KOPT-K1 (cell line): Measurements from ENCODE around the gene TMEM69.

ENCODE experiments used
- H3K27ac ChIP-seq: fragments of 200-600 bp; sonication (generic); 2 replicates; pipeline ENCODE4 v1.5.1; 2016; ENCODE audit warnings: antibody characterized with exemption, mild to moderate bottlenecking, low read depth, low read length; ENCODE audit not compliant: poor library complexity, severe bottlenecking
- H3K36me3 ChIP-seq: fragments of 200-600 bp; sonication (generic); 2 replicates; pipeline ENCODE4 v1.5.1; 2017; ENCODE audit warnings: antibody characterized with exemption, mild to moderate bottlenecking, low read length, moderate library complexity; ENCODE audit not compliant: insufficient read depth
- H3K9me3 ChIP-seq: fragments of 200-600 bp; sonication (generic); 2 replicates; pipeline ENCODE4 v1.5.1; 2017; ENCODE audit warnings: antibody characterized with exemption, low read length, mild to moderate bottlenecking; ENCODE audit not compliant: insufficient read depth, poor library complexity, severe bottlenecking

The TMEM69 gene

GRCh38 chr1:45687754-45688740 is at the start of gene TMEM69:
TSS of gene TMEM69 (plus strand) at chr1:45688181. CDS start at chr1:45691069, 2,888 bp downstream.
- H3K9me3 ChIP-seq: no peaks in the 10 kb centered on the region
- H3K36me3 ChIP-seq: peaks cover 35% of the 10 kb centered on the region
- H3K27ac ChIP-seq: peak within 1 kb of the TSS; percentile 96

- peaks cover 92% of the 10 kb centered on the region for H3K36me3 ChIP-seq
- H3K27ac ChIP-seq: no peak overlapping the region
- no peaks in the 10 kb centered on the region for H3K9me3 ChIP-seq
These were observed 47.7 kb upstream of the TMEM69 start for GRCh38 chr1:45640293-45640692.

- Histone ChIP-seq H3K9me3 (no peaks in the 10 kb centered on the region), H3K36me3 (peaks cover 86% of the 10 kb centered on the region), H3K27ac (no peak overlapping the region)
These were observed 44.7 kb upstream of the TMEM69 start for GRCh38 chr1:45643321-45643720.

GRCh38 chr1:45643978-45644377 is 44.0 kb upstream of the TMEM69 start:
- Histone ChIP-seq H3K36me3 (peaks cover 86% of the 10 kb centered on the region), H3K27ac (no peak overlapping the region), H3K9me3 (no peaks in the 10 kb centered on the region)

- Histone ChIP-seq H3K27ac (no peak overlapping the region), H3K9me3 (no peaks in the 10 kb centered on the region), H3K36me3 (peaks cover 86% of the 10 kb centered on the region)
These were observed 43.3 kb upstream of the TMEM69 start for GRCh38 chr1:45644661-45645060.

GRCh38 chr1:45647248-45648021 is 40.5 kb upstream of the TMEM69 start:
- Histone ChIP-seq H3K36me3 (peaks cover 86% of the 10 kb centered on the region), H3K9me3 (no peaks in the 10 kb centered on the region), H3K27ac (no peak overlapping the region)

- Histone ChIP-seq H3K9me3 (no peaks in the 10 kb centered on the region), H3K36me3 (peaks cover 100% of the 10 kb centered on the region), H3K27ac (no peak overlapping the region)
These were observed 33.3 kb upstream of the TMEM69 start for GRCh38 chr1:45654540-45655280.

- H3K27ac ChIP-seq: no peak overlapping the region
- H3K9me3 ChIP-seq: no peaks in the 10 kb centered on the region
- peaks cover 99% of the 10 kb centered on the region for H3K36me3 ChIP-seq
These were observed 31.3 kb upstream of the TMEM69 start for GRCh38 chr1:45656573-45657226.

- H3K36me3 ChIP-seq: peaks cover 85% of the 10 kb centered on the region
These were observed 29.8 kb upstream of the TMEM69 start for GRCh38 chr1:45658171-45658570.

GRCh38 chr1:45659222-45659621 is 28.8 kb upstream of the TMEM69 start:
- peaks cover 74% of the 10 kb centered on the region for H3K36me3 ChIP-seq
- no peaks in the 10 kb centered on the region for H3K9me3 ChIP-seq
- H3K27ac ChIP-seq: no peak overlapping the region

More at GRCh38 chr1:45658171-45658570, 29.8 kb upstream of the TMEM69 start:
- Histone ChIP-seq H3K9me3 (no peaks in the 10 kb centered on the region), H3K27ac (no peak overlapping the region)

- no peaks in the 10 kb centered on the region for H3K9me3 ChIP-seq
- peaks cover 63% of the 10 kb centered on the region for H3K36me3 ChIP-seq
- no peak overlapping the region for H3K27ac ChIP-seq
These were observed 27.6 kb upstream of the TMEM69 start for GRCh38 chr1:45660336-45660735.

- H3K9me3 ChIP-seq: no peaks in the 10 kb centered on the region
- peaks cover 7% of the 10 kb centered on the region for H3K36me3 ChIP-seq
- no peak overlapping the region for H3K27ac ChIP-seq
These were observed 21.1 kb upstream of the TMEM69 start for GRCh38 chr1:45666836-45667235.

- Histone ChIP-seq H3K27ac (no peak overlapping the region), H3K36me3 (peaks cover 13% of the 10 kb centered on the region), H3K9me3 (no peaks in the 10 kb centered on the region)
These were observed 20.5 kb upstream of the TMEM69 start for GRCh38 chr1:45667321-45668111.

- Histone ChIP-seq H3K27ac (no peak overlapping the region), H3K9me3 (no peaks in the 10 kb centered on the region), H3K36me3 (peaks cover 23% of the 10 kb centered on the region)
These were observed 19.5 kb upstream of the TMEM69 start for GRCh38 chr1:45668526-45668925.
